Adrenal gland (tissue), 12 donors: ENCODE measurements around the gene OMP. TPM values are rescaled to one million over a fixed set of nuclear protein-coding genes. Genes with fewer than 3 reads are reported as not detected.
"Not testable (repeated sequence)": the region's sequence is repeated elsewhere in the genome, so short reads cannot be mapped to it uniquely, and the experiment has no call there.

Experiments
- DNase-seq, 7 donors: peaks; one replicate each; pipeline ENCODE4 v3.0.0-alpha.2; 2019 to 2020
- H3K27ac ChIP-seq, 5 donors: fragments of 200-600 bp; sonication (generic) in 4 of 5; 1 replicate in 3 of 5; 2 replicates in 2 of 5; pipeline versions ENCODE4 v1.5.1 to v1.8.0; 2016 to 2020; ENCODE audit warnings: mild to moderate bottlenecking in 1 of 5
- H3K27me3 ChIP-seq: fragments of 200-600 bp; 2 replicates; pipeline ENCODE4 v1.8.0; 2021
- H3K36me3 ChIP-seq, 2 donors: fragments of 200-600 bp; replicated peaks in 1 of 2; 1 replicate in 1 of 2; 2 replicates in 1 of 2; pipeline versions ENCODE4 v1.5.1 to v1.8.0; 2018 to 2022
- H3K4me1 ChIP-seq, 2 donors: fragments of 200-600 bp; replicated peaks in 1 of 2; 1 replicate in 1 of 2; 2 replicates in 1 of 2; pipeline versions ENCODE4 v1.5.1 to v1.8.0; 2018 to 2021
- H3K4me3 ChIP-seq, 4 donors: fragments of 200-600 bp; sonication (generic) in 3 of 4; one replicate each; pipeline ENCODE4 v1.5.1; 2016 to 2018
- H3K9me3 ChIP-seq, 3 donors: fragments of 200-600 bp; sonication (generic) in 1 of 3; replicated peaks in 1 of 3; 1 replicate in 2 of 3; 2 replicates in 1 of 3; pipeline versions ENCODE4 v1.5.1 to v1.8.0; 2016 to 2021
- POLR2A ChIP-seq, 2 donors: fragments of 450-650 bp; IDR thresholded peaks; one replicate each; pipeline ENCODE4 v1.6.1; 2017; ENCODE audit warnings: antibody characterized with exemption in 2 of 2, mild to moderate bottlenecking in 2 of 2, moderate library complexity in 1 of 2
- WGBS, 4 donors: extraction: QIAGEN DNeasy Blood & Tissue Kit in 2 of 4; methylation state at CpG; one replicate each; pipeline versions ENCODE4 v1.1.5 to v1.1.7; 2013 to 2017; 5-methylcytosine and 5-hydroxymethylcytosine counted together
- intact Hi-C, 2 donors: fragments of 100-400 bp; cut with DNase I; formaldehyde crosslinking; loops; one replicate each; pipeline versions ENCODE4 v1.14.1 to v1.15.0; 2022 to 2023
- polyA plus RNA-seq, 3 donors: library from polyadenylated mRNA; stranded (reverse); fragments of 200-250 nt in 2 of 3; fragments of 350-450 nt in 1 of 3; fragmentation: Illumina TruSeq in 1 of 3; extraction: RNeasy Lipid Tissue Mini Kit (QIAGEN cat#74804) in 1 of 3; gene quantifications; one replicate each; pipeline ENCODE4 v1.2.3, GENCODE V29; 2013 to 2014
- total RNA-seq, 9 donors: library from RNA; depleted of rRNA in 4 of 9; stranded (reverse); fragments of >200 nt in 4 of 9; fragments of 120-200 nt in 1 of 9; fragmentation: NEBNext Ultra II Directional in 1 of 9; extraction: Animal tissue kit (Norgen Biotek cat#: 25700) in 1 of 9; gene quantifications; one replicate each; pipeline versions ENCODE4 v1.1.0 to v1.2.4, GENCODE V29; 2013 to 2023
- TF ChIP-seq, protein P1 (sequence below), 6 experiments: fragments of 450-650 bp in 4 of 6; fragments of 200-600 bp in 2 of 6; sonication (generic) in 1 of 6; IDR thresholded peaks; 1 replicate in 5 of 6; 2 replicates in 1 of 6; pipeline versions ENCODE4 v1.5.1 to v1.8.0; 2016 to 2021; ENCODE audit warnings: antibody characterized with exemption in 6 of 6, mild to moderate bottlenecking in 2 of 6, moderate library complexity in 1 of 6
- donor health status: healthy with polysubstance abuse.
- donor health status: Bipolar disorder and iron deficiency.
- donor health status: DM: yes; HTN: yes; CAD: no.
- donor health status: DM: no; HTN: no; CAD: no.
- donor health status: DM: no; HTN: no; CAD: no.
- donor health status: DM: yes; HTN: yes; CAD: no.

Gene OMP
- total and polyA plus RNA-seq, 12 donors: 0.50 to 1.6 (median 0.92) TPM; not detected in 9

DNA sequence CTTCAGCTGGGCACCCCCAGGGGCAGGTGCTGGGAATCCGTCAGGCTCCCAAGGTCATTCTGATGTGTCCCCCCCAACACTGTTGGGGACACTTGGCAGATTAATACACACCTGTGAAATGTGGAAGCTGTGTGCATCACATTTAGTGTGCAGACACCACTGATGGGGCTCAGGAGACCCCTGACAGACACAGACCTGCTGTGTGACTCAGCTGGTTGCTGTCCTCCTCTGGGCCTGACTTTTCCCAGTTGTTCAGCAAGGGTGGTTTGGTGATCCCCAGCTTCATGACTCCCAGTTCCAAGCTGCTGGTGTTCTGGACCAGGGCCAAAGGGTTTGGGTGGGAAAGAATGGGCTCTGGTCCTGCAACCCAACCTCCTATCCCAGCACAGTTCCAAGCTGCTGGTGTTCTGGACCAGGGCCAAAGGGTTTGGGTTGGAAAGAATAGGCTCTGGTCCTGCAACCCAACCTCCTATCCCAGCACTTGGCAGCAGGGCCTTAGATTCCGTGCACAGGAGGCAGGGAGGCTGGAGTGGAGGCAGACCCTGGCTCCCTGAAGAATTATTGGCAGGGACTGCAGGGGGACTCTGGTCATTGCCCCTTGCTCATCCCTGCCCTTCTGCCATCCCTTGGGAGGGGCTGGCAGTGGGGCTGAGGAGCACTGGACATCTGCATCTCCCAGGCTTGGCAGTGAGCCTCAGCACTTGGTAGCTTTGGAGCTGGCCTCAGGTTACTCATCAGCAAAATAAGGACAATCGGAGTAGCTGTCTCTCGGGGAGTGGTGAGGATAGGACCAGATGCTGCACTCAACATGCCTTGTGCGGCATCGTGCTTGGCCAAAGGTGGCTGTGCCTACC lies 8.4 kb upstream of the OMP start:
- intact Hi-C loops: loop anchor here in 1 of 2 donors (5.0 kb wide), 1 partner anchor 47 kb away; no protein-coding TSS in a partner anchor
- Histone ChIP-seq H3K27ac (no peak overlapping the region), H3K9me3 (no peaks in the 10 kb centered on the region), H3K4me1 (no peaks in the 10 kb centered on the region), H3K36me3 (no peaks in the 10 kb centered on the region), H3K27me3 (no peaks in the 10 kb centered on the region), H3K4me3 (no peak overlapping the region)
- TF ChIP-seq POLR2A (IDR thresholded peaks at IDR 0.05): no peak
- TF ChIP-seq, protein P1, sequence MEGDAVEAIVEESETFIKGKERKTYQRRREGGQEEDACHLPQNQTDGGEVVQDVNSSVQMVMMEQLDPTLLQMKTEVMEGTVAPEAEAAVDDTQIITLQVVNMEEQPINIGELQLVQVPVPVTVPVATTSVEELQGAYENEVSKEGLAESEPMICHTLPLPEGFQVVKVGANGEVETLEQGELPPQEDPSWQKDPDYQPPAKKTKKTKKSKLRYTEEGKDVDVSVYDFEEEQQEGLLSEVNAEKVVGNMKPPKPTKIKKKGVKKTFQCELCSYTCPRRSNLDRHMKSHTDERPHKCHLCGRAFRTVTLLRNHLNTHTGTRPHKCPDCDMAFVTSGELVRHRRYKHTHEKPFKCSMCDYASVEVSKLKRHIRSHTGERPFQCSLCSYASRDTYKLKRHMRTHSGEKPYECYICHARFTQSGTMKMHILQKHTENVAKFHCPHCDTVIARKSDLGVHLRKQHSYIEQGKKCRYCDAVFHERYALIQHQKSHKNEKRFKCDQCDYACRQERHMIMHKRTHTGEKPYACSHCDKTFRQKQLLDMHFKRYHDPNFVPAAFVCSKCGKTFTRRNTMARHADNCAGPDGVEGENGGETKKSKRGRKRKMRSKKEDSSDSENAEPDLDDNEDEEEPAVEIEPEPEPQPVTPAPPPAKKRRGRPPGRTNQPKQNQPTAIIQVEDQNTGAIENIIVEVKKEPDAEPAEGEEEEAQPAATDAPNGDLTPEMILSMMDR (IDR thresholded peaks at IDR 0.05): no peak
- WGBS, 4 donors: 83 to 85% (median 83%) methylated on average over 1 to 6 of the region's 6 CpGs; no CpG with 5 or more reads in 1 of the 4 donors
- DNase-seq: no peak

DNA sequence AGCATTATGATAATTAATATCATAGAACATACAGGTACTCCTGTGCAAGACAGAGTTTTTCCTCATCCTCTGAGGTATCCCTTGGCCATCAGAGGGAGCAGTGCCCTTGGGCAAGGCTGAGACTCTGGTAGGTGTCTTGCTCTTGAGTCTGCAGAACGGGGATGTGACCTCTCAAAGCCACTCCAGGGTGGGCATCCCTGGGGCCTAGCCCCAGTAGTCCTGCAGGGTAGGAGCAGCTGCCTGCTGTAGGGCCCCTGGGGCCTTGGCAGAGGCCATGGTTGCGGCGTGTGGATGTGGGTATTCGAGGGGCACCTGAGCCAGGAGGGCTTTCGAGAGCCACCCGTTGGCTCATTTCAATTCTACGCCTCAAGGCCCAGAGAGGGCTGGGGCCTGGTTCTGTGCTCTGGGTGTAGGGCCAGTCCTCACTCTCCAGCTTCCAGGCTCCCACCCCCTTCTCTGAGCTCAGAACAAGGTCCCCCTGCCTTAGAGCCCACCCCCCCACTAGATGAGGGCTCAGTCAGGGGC lies 7.7 kb upstream of the OMP start:
- intact Hi-C loops: loop anchor here in 1 of 2 donors (5.0 kb wide), 1 partner anchor 48 kb away; no protein-coding TSS in a partner anchor
- WGBS, 4 donors: 60 to 98% (median 97%) methylated on average over 1 to 7 of the region's 7 CpGs
- Histone ChIP-seq H3K36me3 (no peaks in the 10 kb centered on the region), H3K9me3 (no peaks in the 10 kb centered on the region), H3K4me1 (no peaks in the 10 kb centered on the region), H3K27me3 (no peaks in the 10 kb centered on the region), H3K27ac (no peak overlapping the region), H3K4me3 (no peak overlapping the region)
- TF ChIP-seq POLR2A (IDR thresholded peaks at IDR 0.05): no peak
- TF ChIP-seq, protein P1 (IDR thresholded peaks at IDR 0.05): no peak
- no peak for DNase-seq

DNA sequence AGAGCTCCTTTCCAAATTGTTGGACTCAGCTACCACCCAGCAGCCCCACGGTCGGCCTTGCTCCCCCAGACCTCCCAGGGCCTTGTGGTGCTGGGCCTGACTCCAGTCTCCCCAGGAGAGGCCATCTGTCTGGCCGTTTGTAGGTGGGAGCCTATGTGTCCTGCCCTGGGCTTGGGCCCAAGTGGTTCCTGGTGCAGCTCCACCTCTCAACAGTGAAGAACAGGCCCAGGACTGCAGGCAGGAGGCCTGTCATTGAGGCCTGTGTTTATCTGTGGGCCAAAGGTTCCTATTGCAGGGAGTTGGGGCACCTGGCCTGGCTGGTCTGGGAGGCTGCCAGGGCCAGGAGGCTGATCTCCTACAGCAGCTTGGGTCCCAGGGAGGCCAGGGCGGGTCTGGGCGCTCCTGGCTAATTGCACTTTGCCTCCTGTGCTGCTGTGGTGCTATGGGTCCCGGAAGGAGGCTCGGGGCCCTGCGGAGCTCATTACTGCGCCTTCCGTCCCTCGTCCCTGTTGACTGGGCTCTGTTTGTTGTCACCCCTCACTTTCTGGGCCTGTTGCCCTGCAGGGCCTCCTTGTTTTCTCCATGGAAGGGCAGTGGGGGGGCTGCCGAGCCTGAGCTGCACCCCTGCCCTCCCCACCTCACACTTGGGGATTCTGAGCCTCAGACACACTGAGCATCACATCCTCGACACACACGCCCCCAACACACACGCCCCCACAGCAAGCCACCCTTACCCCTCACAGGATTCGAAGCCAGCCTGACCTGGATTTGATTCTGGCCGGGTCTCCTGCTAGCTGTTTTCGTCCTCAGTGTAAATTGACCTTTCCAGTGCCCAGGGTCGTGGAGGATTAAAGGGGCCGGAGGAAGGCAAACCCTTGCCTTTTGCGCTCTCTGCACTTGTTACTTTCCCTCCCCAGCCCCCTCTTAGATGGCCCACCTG lies 6.8 kb upstream of the OMP start:
- WGBS, 4 donors: 83 to 91% (median 90%) methylated on average over 16 to 21 of the region's 21 CpGs
- no peaks in the 10 kb centered on the region for H3K9me3 ChIP-seq
- no peak for DNase-seq
- no peak overlapping the region for H3K4me3 ChIP-seq
- intact Hi-C loops: no loop called here
- no peaks in the 10 kb centered on the region for H3K27me3 ChIP-seq
- no peak overlapping the region for H3K27ac ChIP-seq
- H3K4me1 ChIP-seq: no peaks in the 10 kb centered on the region
- H3K36me3 ChIP-seq: no peaks in the 10 kb centered on the region
- TF ChIP-seq, protein P1 (IDR thresholded peaks at IDR 0.05): no peak
- no peak for TF ChIP-seq POLR2A (IDR thresholded peaks at IDR 0.05)

DNA sequence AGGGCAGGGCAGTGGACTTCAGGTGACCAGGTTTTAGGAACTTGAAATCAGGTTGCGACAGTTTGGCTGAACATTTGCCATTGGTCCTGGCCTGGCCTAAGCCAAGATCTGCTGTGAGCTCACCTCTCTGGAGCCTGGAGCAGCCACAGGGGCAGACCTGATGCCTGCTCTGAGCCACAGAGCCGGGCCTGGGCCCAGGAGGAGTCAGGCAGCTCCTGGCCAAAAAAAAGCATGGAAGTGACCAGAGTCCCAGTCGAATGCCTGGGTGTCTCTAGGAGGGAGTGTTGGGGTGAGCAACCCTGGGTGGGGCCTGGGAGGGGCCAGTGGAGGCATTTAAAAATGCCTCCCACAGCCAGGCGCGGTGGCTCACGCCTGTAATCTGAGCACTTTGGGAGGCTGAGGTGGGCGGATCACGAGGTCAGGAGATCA lies 6.0 kb upstream of the OMP start:
- DNase-seq: no peak
- intact Hi-C loops: no loop called here
- no peak for TF ChIP-seq POLR2A (IDR thresholded peaks at IDR 0.05)
- TF ChIP-seq, protein P1 (IDR thresholded peaks at IDR 0.05): no peak
- H3K36me3 ChIP-seq: no peaks in the 10 kb centered on the region
- no peak overlapping the region for H3K27ac ChIP-seq
- H3K4me3 ChIP-seq: no peak overlapping the region
- no peaks in the 10 kb centered on the region for H3K4me1 ChIP-seq
- no peaks in the 10 kb centered on the region for H3K27me3 ChIP-seq
- 91 to 97% (median 92%) methylated on average over 6 to 8 of the region's 8 CpGs for WGBS, 4 donors
- no peaks in the 10 kb centered on the region for H3K9me3 ChIP-seq

DNA sequence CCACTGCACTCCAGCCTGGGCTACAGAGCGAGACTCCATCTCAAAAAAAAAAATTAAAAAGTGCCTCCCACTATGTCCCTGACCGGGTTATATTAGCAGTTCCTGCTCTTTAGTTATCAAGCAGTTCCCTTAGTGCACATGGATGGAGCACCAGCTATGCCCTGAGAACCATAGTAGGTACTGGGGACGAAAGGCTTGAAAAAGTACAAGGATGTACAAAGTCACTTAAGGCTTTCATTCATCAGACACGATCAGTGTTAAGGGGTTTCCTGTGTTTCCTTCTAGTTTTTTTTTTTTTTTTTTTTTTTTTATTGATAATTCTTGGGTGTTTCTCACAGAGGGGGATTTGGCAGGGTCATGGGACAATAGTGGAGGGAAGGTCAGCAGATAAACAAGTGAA lies 5.5 kb upstream of the OMP start:
- H3K36me3 ChIP-seq, H3K27ac ChIP-seq, H3K9me3 ChIP-seq, H3K4me3 ChIP-seq, H3K4me1 ChIP-seq, DNase-seq, intact Hi-C loops, H3K27me3 ChIP-seq: not testable (repeated sequence)
- WGBS, 4 donors: 59 to 89% (median 86%) methylated on average over 4 of the region's 4 CpGs
